ENCODE results near the gene ALOX15.
"Not testable (repeated sequence)": the region's sequence is repeated elsewhere in the genome, so short reads cannot be mapped to it uniquely, and the experiment has no call there.

The ALOX15 gene, protein sequence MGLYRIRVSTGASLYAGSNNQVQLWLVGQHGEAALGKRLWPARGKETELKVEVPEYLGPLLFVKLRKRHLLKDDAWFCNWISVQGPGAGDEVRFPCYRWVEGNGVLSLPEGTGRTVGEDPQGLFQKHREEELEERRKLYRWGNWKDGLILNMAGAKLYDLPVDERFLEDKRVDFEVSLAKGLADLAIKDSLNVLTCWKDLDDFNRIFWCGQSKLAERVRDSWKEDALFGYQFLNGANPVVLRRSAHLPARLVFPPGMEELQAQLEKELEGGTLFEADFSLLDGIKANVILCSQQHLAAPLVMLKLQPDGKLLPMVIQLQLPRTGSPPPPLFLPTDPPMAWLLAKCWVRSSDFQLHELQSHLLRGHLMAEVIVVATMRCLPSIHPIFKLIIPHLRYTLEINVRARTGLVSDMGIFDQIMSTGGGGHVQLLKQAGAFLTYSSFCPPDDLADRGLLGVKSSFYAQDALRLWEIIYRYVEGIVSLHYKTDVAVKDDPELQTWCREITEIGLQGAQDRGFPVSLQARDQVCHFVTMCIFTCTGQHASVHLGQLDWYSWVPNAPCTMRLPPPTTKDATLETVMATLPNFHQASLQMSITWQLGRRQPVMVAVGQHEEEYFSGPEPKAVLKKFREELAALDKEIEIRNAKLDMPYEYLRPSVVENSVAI

DNA sequence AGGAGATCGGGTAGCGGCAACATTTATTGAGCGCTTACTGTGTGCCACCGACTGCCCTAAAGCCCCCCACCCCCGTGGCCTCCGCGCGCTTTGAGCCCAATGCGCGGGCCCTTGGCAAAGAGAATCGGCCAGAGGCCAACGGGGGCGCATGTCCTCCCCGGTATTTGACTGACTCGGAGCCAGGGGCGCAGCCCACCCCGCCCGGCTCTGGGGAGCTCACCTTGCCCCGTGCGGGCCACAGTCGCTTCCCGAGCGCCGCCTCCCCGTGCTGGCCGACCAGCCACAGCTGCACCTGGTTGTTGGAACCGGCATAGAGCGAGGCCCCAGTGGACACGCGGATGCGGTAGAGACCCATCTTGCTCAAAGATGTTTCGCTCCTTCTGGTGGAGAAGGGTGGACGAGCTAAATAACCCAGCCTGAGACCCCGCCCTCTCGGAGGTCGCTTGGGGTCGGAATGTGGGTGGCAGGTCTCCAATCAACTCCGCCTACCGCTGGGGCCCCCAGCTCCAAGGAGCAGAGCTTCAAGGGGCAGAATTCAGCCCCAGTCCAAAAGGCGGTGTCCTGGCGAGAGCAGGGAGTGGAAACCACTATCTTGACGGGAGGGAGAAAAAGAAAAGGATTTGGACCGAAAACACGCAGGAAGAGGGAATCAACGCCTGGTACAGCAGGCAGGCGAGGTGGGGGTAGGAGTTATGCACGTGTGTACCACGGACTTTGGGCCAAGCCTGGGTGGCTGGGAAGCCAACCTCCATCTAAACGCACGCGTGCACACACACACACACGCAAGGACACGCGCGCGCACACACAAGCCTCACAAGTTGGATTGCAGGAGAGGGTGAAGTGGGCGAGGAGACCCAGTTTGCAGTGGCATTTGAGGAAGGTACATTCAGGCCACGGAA lies at the start of gene ALOX15:
Gene ALOX15, minus strand, starts transcription at position 382 of the 899 bp plus-strand sequence. Its CDS starts 27 bp downstream, at position 355.
- Histone ChIP-seq H3K4me2 (peak within 1 kb of the TSS in 3 of 11 experiments; percentile 21 to 61 (median 25); a peak in 4 of 22 replicates), H3K36me3 (no peaks in the 10 kb centered on the region), H3K27ac (no peak within 1 kb of the TSS), H3K9me3 (replicated peaks in 1 of 11) (peaks cover 0 to 10% (median 0%) of the 10 kb centered on the region in 11 experiments; a peak in 2 of 22 replicates), H3K4me1 (peaks cover 8 to 28% (median 19%) of the 10 kb centered on the region in 10 experiments), H3K27me3 (peaks cover 47 to 81% (median 64%) of the 10 kb centered on the region in 11 experiments), H4K20me1 (peaks cover 0 to 13% (median 4%) of the 10 kb centered on the region in 11 experiments; a peak in 8 of 22 replicates), H3K4me3 (0 out of 20 replicates have a peak within 1 kb of the TSS, but pooled peaks of 1 of the 10 experiments have one; percentile 9), H3K9ac (no peak within 1 kb of the TSS)
- no peak for TF ChIP-seq Cebpa-rat (IDR thresholded peaks at IDR 0.05)

DNA sequence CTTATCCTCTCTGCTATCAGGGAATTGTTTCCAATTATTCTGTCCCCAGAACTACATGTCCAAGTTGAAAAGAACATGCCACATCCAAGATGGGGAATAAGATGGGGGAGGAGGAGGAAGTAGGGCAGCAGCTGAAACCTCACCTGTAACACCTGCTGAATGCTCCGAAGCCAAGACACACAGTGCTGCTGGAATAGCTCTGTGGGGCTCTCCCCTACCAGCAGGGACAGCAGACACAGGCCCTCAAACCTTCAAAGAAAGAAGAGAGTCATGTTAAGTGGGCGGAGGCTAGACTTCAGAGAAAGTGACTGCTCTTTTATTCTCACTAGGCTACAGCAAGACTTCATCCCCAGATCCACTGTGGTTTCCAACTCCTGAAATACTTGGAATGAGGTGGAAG lies 49.3 kb upstream of the ALOX15 start:
- no peak overlapping the region for H3K4me3 ChIP-seq
- TF ChIP-seq Cebpa-rat (IDR thresholded peaks at IDR 0.05) = no peak
- peaks cover 0 to 100% (median 64%) of the 10 kb centered on the region in 11 experiments; a peak in 20 of 22 replicates for H4K20me1 ChIP-seq
- no peaks in the 10 kb centered on the region for H3K9me3 ChIP-seq (replicated peaks in 1 of 11)
- H3K27ac ChIP-seq = no peak overlapping the region
- H3K36me3 ChIP-seq = peaks cover 34 to 97% (median 91%) of the 10 kb centered on the region in 11 experiments
- H3K27me3 ChIP-seq = no peaks in the 10 kb centered on the region
- H3K9ac ChIP-seq = no peak overlapping the region
- H3K4me1 ChIP-seq = peaks cover 0 to 10% (median 0%) of the 10 kb centered on the region in 10 experiments; a peak in 3 of 20 replicates
- H3K4me2 ChIP-seq = no peak overlapping the region

DNA sequence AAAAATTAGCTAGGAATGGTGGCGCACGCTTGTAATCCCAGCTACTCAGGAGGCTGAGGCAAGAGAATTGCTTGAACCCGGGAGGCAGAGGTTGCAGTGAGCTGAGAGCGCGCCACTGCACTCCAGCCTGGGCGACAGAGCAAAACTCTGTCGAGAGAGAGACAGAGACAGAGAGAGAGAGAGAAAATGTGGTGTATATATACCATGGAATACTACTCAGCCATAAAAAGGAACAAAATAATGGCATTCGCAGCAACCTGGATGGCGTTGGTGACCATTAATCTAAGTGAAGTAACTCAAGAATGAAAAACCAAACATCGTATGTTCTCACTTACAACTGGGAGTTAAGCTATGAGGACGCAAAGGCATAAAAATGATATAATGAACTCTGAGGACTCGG lies 48.4 kb upstream of the ALOX15 start:
- Histone ChIP-seq H4K20me1 (peaks cover 0 to 100% (median 61%) of the 10 kb centered on the region in 11 experiments; a peak in 20 of 22 replicates), H3K36me3 (peaks cover 40 to 97% (median 89%) of the 10 kb centered on the region in 11 experiments)
- H3K9me3 ChIP-seq (replicated peaks in 1 of 11); H3K27ac ChIP-seq; H3K4me3 ChIP-seq; H3K4me2 ChIP-seq; H3K27me3 ChIP-seq; H3K4me1 ChIP-seq; H3K9ac ChIP-seq: not testable (repeated sequence)

DNA sequence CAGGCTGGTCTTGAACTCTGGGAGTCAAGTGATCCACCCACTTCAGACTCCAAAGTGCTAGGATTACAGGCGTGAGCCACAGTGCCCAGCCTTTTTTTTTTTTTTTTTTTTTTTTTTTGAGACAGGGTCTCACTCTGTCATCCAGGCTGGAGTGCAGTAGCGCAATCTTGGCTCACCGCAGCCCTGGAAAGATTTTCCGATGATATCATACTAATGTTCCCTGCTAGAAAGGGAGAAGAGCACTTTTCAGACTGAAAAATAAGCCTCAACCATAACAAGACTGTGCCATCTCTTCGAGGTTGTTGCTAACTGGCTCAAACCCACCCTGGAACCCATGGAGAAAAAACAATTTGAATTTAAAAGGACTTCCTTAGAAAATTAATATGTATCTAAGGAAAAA lies 42.3 kb upstream of the ALOX15 start:
- not testable (repeated sequence) for H3K27me3 ChIP-seq; H3K4me2 ChIP-seq; H3K4me3 ChIP-seq; H3K9ac ChIP-seq; H3K27ac ChIP-seq; H3K9me3 ChIP-seq (replicated peaks in 1 of 11)
- Histone ChIP-seq H3K36me3 (peaks cover 59 to 100% (median 95%) of the 10 kb centered on the region in 11 experiments), H4K20me1 (peaks cover 0 to 77% (median 17%) of the 10 kb centered on the region in 11 experiments; a peak in 15 of 22 replicates), H3K4me1 (peaks cover 0 to 17% (median 2%) of the 10 kb centered on the region in 10 experiments; a peak in 9 of 20 replicates)

DNA sequence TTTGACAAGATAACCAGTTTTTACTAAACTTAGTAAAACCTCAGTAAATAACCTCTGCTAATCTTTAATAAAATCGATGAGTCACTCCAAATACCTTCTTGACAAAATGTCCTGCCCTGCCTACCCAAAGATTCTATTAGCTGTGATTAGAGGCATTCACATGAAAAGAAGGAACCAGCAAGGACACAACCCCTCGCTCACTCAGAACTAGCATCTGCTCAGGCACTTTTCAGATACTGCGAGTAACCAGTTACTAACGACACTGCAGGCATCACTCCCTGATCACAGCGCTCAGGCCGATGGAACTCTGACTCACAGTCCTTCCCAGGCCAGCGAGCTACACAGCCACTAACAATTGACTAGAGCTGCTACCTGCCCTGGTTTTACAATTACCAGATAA lies 38.2 kb upstream of the ALOX15 start:
- H3K4me2 ChIP-seq = no peak overlapping the region
- peaks cover 0 to 25% (median 5%) of the 10 kb centered on the region in 10 experiments; a peak in 9 of 20 replicates for H3K4me1 ChIP-seq
- no peak overlapping the region for H3K4me3 ChIP-seq
- H3K9me3 ChIP-seq (replicated peaks in 1 of 11) = no peaks in the 10 kb centered on the region
- H3K27ac ChIP-seq = peak overlapping the region in 1 of 11 experiments; percentile 16; a peak in 1 of 22 replicates
- peak overlapping the region in 1 of 11 experiments; percentile 14; a peak in 2 of 22 replicates for H3K9ac ChIP-seq
- H4K20me1 ChIP-seq = peaks cover 0 to 62% (median 12%) of the 10 kb centered on the region in 11 experiments; a peak in 9 of 22 replicates
- H3K27me3 ChIP-seq = no peaks in the 10 kb centered on the region
- H3K36me3 ChIP-seq = peaks cover 81 to 100% (median 98%) of the 10 kb centered on the region in 11 experiments
- no peak for TF ChIP-seq Cebpa-rat (IDR thresholded peaks at IDR 0.05)

DNA sequence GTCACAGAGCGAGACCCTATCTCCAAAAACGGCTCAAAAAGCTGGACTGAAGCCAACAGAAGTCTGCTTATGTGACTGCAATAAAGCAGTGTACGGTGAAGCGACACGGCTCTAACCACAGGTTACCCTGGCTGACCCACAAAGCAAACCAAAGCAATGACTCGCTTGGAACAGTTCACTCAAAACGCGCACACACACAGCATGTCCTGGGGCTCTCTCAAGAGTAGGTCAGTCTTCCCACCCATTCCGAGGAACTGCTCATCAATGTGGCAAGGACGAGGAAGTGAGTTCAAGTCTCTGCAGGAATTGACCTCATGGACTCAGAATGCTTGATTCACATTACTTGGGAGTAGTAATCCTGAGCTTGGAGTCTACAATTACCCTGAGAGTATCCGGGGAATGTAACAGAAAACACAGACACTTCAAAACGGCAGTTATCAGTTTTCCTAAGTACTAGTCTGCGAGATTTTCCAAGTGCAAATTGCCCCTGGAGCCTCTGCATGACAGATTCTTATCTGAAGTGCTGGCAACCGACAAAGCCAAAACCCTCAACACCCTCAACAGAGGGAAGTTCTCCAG lies 37.1 kb upstream of the ALOX15 start:
- peaks cover 86 to 100% (median 98%) of the 10 kb centered on the region in 11 experiments for H3K36me3 ChIP-seq

DNA sequence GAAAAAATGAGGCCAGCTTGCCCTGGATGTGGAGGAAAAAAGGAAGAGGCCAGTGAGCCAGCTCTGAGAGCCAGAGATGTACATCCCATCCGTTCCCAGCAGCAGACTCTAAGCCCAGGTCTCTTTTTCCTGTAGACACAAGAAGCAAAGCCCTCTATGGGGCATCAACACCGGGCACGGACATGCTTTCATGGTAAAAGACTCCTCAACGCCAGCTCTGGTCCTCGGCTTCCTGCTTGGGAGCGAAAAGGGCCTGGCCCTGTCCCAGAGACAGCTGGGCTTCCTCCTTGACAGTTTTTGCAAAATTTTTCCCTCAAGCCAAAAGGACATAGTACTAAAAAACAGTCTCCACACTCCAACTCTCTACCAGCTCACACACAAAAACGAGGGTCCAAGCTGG lies 35.3 kb upstream of the ALOX15 start:
- no peak overlapping the region for H3K4me2 ChIP-seq
- no peak overlapping the region for H3K4me3 ChIP-seq
- no peak overlapping the region for H3K27ac ChIP-seq
- H3K4me1 ChIP-seq = peaks cover 0 to 25% (median 5%) of the 10 kb centered on the region in 10 experiments; a peak in 9 of 20 replicates
- peaks cover 0 to 74% (median 16%) of the 10 kb centered on the region in 11 experiments; a peak in 11 of 22 replicates for H4K20me1 ChIP-seq
- no peaks in the 10 kb centered on the region for H3K9me3 ChIP-seq (replicated peaks in 1 of 11)
- TF ChIP-seq Cebpa-rat (IDR thresholded peaks at IDR 0.05) = no peak
- H3K36me3 ChIP-seq = peaks cover 89 to 100% (median 98%) of the 10 kb centered on the region in 11 experiments
- H3K9ac ChIP-seq = peak overlapping the region in 3 of 11 experiments; percentile 14 to 20 (median 19); a peak in 2 of 22 replicates
- no peaks in the 10 kb centered on the region for H3K27me3 ChIP-seq

More for the DNA sequence above, 37.1 kb upstream of the ALOX15 start:
- no peak overlapping the region for H3K4me3 ChIP-seq
- H3K4me2 ChIP-seq = peak overlapping the region in 4 of 11 experiments; percentile 4 to 47 (median 21); a peak in 6 of 22 replicates
- no peak for TF ChIP-seq Cebpa-rat (IDR thresholded peaks at IDR 0.05)
- no peaks in the 10 kb centered on the region for H3K27me3 ChIP-seq
- H3K9me3 ChIP-seq (replicated peaks in 1 of 11) = no peaks in the 10 kb centered on the region
- no peak overlapping the region for H3K27ac ChIP-seq
- no peak overlapping the region for H3K9ac ChIP-seq
- H4K20me1 ChIP-seq = peaks cover 0 to 66% (median 15%) of the 10 kb centered on the region in 11 experiments; a peak in 9 of 22 replicates
- peaks cover 0 to 25% (median 5%) of the 10 kb centered on the region in 10 experiments; a peak in 9 of 20 replicates for H3K4me1 ChIP-seq

DNA sequence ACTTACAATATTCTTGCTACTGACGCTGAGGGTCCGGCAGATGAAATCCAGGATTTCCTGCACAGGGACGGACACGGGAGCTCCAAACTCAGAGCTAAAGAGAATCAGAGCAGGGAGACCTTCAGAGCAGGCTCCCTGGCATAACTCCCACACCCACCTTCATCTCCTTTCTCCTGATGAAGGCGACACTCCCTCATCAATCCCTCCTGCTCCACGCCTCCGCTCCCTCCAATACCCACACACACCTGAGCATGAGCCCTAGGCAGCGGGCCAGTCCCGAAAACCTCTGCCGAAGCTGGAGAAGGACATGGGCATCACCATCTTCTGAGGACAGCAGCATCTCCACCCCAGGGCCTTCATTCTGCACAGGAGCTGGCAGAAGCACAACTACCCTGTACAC lies 34.3 kb upstream of the ALOX15 start:
- peak overlapping the region in 1 of 11 experiments; percentile 40; a peak in 3 of 22 replicates for H3K27ac ChIP-seq
- peaks cover 0 to 25% (median 5%) of the 10 kb centered on the region in 10 experiments; a peak in 9 of 20 replicates for H3K4me1 ChIP-seq
- no peak overlapping the region for H3K4me3 ChIP-seq
- H3K27me3 ChIP-seq = no peaks in the 10 kb centered on the region
- H4K20me1 ChIP-seq = peaks cover 0 to 74% (median 16%) of the 10 kb centered on the region in 11 experiments; a peak in 11 of 22 replicates
- H3K4me2 ChIP-seq = peak overlapping the region in 2 of 11 experiments; percentile 10 to 12; a peak in 3 of 22 replicates
- peaks cover 89 to 100% (median 98%) of the 10 kb centered on the region in 11 experiments for H3K36me3 ChIP-seq
- no peaks in the 10 kb centered on the region for H3K9me3 ChIP-seq (replicated peaks in 1 of 11)
- 0 out of 22 replicates have a peak overlapping the region, but pooled peaks of 1 of the 11 experiments have one; percentile 10 for H3K9ac ChIP-seq
- TF ChIP-seq Cebpa-rat (IDR thresholded peaks at IDR 0.05) = no peak
